ENCODE results near the gene PLEKHA5.

- no peak for TF ChIP-seq EZH2 (IDR thresholded peaks at IDR 0.05; ENCODE audit: low read length)
- TF ChIP-seq CTCF (optimal IDR thresholded peaks at IDR 0.05 in 1 of 3, IDR thresholded peaks at IDR 0.05 in 1 of 3, conservative IDR thresholded peaks at IDR 0.05 in 1 of 3; ENCODE audit: extremely low read depth in 1 of 3, insufficient read depth in 2 of 3, low read length in 3 of 3): no peak
These were observed 283.3 kb downstream of the PLEKHA5 start for GRCh38 chr12:19412844-19413243.

Data from keratinocyte (primary cell).